Astrocyte of the hippocampus (primary cell): ENCODE data around the gene RNF182.
"Not testable (repeated sequence)": the region's sequence is repeated elsewhere in the genome, so short reads cannot be mapped to it uniquely, and the experiment has no call there.

Experiments
- DNase-seq: peaks from one replicate; pipeline ENCODE4 v3.0.0; 2011; ENCODE audit warnings: low read depth, low spot score

RNF182 gene

GRCh38 chr6:13953061-13953705 is 28.4 kb downstream of the RNF182 start:
- DNase-seq = peak; percentile 51

- no peak for DNase-seq
Measured at GRCh38 chr6:13965582-13966127, 40.9 kb downstream of the RNF182 start.

GRCh38 chr6:13971303-13971702 is 46.6 kb downstream of the RNF182 start:
- DNase-seq = no peak

- DNase-seq = not testable (repeated sequence)
Measured at GRCh38 chr6:13972602-13973001, 47.9 kb downstream of the RNF182 start.

GRCh38 chr6:13973422-13973821 is 48.7 kb downstream of the RNF182 start:
- not testable (repeated sequence) for DNase-seq

GRCh38 chr6:13978102-13978640 is 53.4 kb downstream of the RNF182 start:
- DNase-seq = no peak

GRCh38 chr6:13978787-13979186 is 54.0 kb downstream of the RNF182 start:
- no peak for DNase-seq

- no peak for DNase-seq
Measured at GRCh38 chr6:13979284-13980171, 54.8 kb downstream of the RNF182 start.

GRCh38 chr6:13980534-13980933 is 55.8 kb downstream of the RNF182 start:
- DNase-seq = no peak

- DNase-seq = no peak
Measured at GRCh38 chr6:13985663-13986325, 61.0 kb downstream of the RNF182 start.

GRCh38 chr6:13986700-13987399 is 62.1 kb downstream of the RNF182 start:
- DNase-seq = no peak

- DNase-seq = no peak
Measured at GRCh38 chr6:13987400-13987865, 62.7 kb downstream of the RNF182 start.

- no peak for DNase-seq
Measured at GRCh38 chr6:13988049-13988738, 63.4 kb downstream of the RNF182 start.

GRCh38 chr6:13988908-13989307 is 64.2 kb downstream of the RNF182 start:
- DNase-seq = no peak

GRCh38 chr6:13989496-13990144 is 64.9 kb downstream of the RNF182 start:
- no peak for DNase-seq

- DNase-seq = no peak
Measured at GRCh38 chr6:13990796-13991195, 66.0 kb downstream of the RNF182 start.

GRCh38 chr6:13991393-13991792 is 66.6 kb downstream of the RNF182 start:
- DNase-seq = no peak

- peak; percentile 23 for DNase-seq
Measured at GRCh38 chr6:13992417-13993055, 67.8 kb downstream of the RNF182 start.

GRCh38 chr6:13993416-13993815 is 68.7 kb downstream of the RNF182 start:
- no peak for DNase-seq
